Keratinocyte (primary cell): Measurements from ENCODE around the gene CCDC178. TPM values are rescaled to one million over a fixed set of nuclear protein-coding genes. Genes with fewer than 3 reads are reported as not detected.

Experiments
- DNase-seq: peaks from one replicate; pipeline ENCODE4 v3.0.0-alpha.2; 2011; ENCODE audit warnings: low read depth, missing footprints, low spot score
- FAIRE-seq: peaks from 2 replicates; lab custom pipeline; 2011; peaks lifted over from hg19 to GRCh38; lab: Jason Lieb, UNC
- H2AFZ ChIP-seq: 2 replicates; pipeline ENCODE4 v1.6.0; 2012; ENCODE audit warnings: low read length, control low read depth, inconsistent platforms; ENCODE audit not compliant: control insufficient read depth
- H3K27ac ChIP-seq: 2 replicates; pipeline ENCODE4 v1.5.1; 2011; ENCODE audit warnings: low read length; ENCODE audit not compliant: control insufficient read depth, insufficient read depth
- H3K27me3 ChIP-seq: 3 replicates; pipeline ENCODE4 v1.6.0; 2011; ENCODE audit warnings: low read length; ENCODE audit not compliant: control insufficient read depth, insufficient read depth; ENCODE audit errors: extremely low read depth
- H3K36me3 ChIP-seq, 2 experiments: 2 replicates in 1 of 2; 3 replicates in 1 of 2; pipeline ENCODE4 v1.5.1; 2011; ENCODE audit warnings: low read length in 2 of 2, mild to moderate bottlenecking in 1 of 2; ENCODE audit not compliant: control insufficient read depth in 2 of 2, insufficient read depth in 2 of 2; ENCODE audit errors: extremely low read depth in 1 of 2
- H3K4me1 ChIP-seq: 3 replicates; pipeline ENCODE4 v1.5.1; 2011; ENCODE audit warnings: low read length; ENCODE audit not compliant: control insufficient read depth, insufficient read depth; ENCODE audit errors: extremely low read depth
- H3K4me2 ChIP-seq: 3 replicates; pipeline ENCODE4 v1.6.0; 2011; ENCODE audit warnings: low read depth, low read length; ENCODE audit not compliant: control insufficient read depth, insufficient read depth; ENCODE audit errors: extremely low read depth
- H3K4me3 ChIP-seq, 3 experiments: fragments of 200-600 bp in 1 of 3; sonication (generic) in 1 of 3; 2 replicates in 2 of 3; 3 replicates in 1 of 3; pipeline ENCODE4 v1.5.1; 2011 to 2016; ENCODE audit warnings: low read length in 3 of 3, mild to moderate bottlenecking in 3 of 3, control low read depth in 2 of 3, inconsistent platforms in 1 of 3, low read depth in 1 of 3, mixed read lengths in 1 of 3, mixed run types in 1 of 3, moderate library complexity in 1 of 3; ENCODE audit not compliant: control insufficient read depth in 2 of 3, insufficient read depth in 2 of 3; ENCODE audit errors: extremely low read depth in 1 of 3
- H3K79me2 ChIP-seq: 2 replicates; pipeline ENCODE4 v1.6.0; 2012; ENCODE audit warnings: low read length; ENCODE audit not compliant: control insufficient read depth, insufficient read depth
- H3K9ac ChIP-seq: 3 replicates; pipeline ENCODE4 v1.6.0; 2011; ENCODE audit warnings: low read length; ENCODE audit not compliant: control insufficient read depth, insufficient read depth; ENCODE audit errors: extremely low read depth
- H3K9me1 ChIP-seq: 3 replicates; pipeline ENCODE4 v1.6.0; 2011; ENCODE audit warnings: low read length; ENCODE audit not compliant: control insufficient read depth, insufficient read depth; ENCODE audit errors: extremely low read depth
- H3K9me3 ChIP-seq: 2 replicates; pipeline ENCODE4 v1.5.1; 2012; ENCODE audit warnings: low read depth, low read length; ENCODE audit not compliant: control insufficient read depth
- H4K20me1 ChIP-seq: 3 replicates; pipeline ENCODE4 v1.6.0; 2011; ENCODE audit warnings: low read length; ENCODE audit not compliant: control insufficient read depth, insufficient read depth; ENCODE audit errors: extremely low read depth
- EZH2 ChIP-seq: IDR thresholded peaks from one replicate; pipeline ENCODE4 v1.6.1; 2012; ENCODE audit warnings: inconsistent platforms, mild to moderate bottlenecking, low read length, moderate library complexity
- dilution Hi-C: fragments of 300-500 bp; cut with MboI; formaldehyde crosslinking; loops from one replicate; pipeline ENCODE4 v1.7.0; 2020; ENCODE audit warnings: low sequenced_read_pairs; ENCODE audit not compliant: extremely low pct_ligation_motif_present
- polyA plus RNA-seq, 5 experiments: library from polyadenylated mRNA; depleted of rRNA in 3 of 5; stranded (reverse) in 3 of 5; stranded (forward) in 1 of 5; unstranded in 1 of 5; fragments of >200 nt; gene quantifications; 1 replicate in 1 of 5; 2 replicates in 3 of 5; 3 replicates in 1 of 5; pipeline versions ENCODE4 v1.2.1 to v1.2.3, GENCODE V29; 2011 to 2012; ENCODE audit warnings: missing spikeins in 2 of 5, low read depth in 1 of 5, low replicate concordance in 1 of 5
- TF ChIP-seq, protein P1 (sequence below), 3 experiments: IDR thresholded peaks in 1 of 3; conservative IDR thresholded peaks in 1 of 3; optimal IDR thresholded peaks in 1 of 3; 2 replicates in 2 of 3; 3 replicates in 1 of 3; pipeline versions ENCODE3 to v1.5.1; 2011; ENCODE audit warnings: low read length in 3 of 3, mild to moderate bottlenecking in 3 of 3, moderate library complexity in 2 of 3, control low read depth in 1 of 3, inconsistent platforms in 1 of 3; ENCODE audit not compliant: insufficient read depth in 2 of 3; ENCODE audit errors: extremely low read depth in 1 of 3

CCDC178 gene
- polyA plus RNA-seq, 1 donor (not counting 4 experiments of a cell fraction or from before 2014, with no cell fraction given) = 0.14 TPM

DNA sequence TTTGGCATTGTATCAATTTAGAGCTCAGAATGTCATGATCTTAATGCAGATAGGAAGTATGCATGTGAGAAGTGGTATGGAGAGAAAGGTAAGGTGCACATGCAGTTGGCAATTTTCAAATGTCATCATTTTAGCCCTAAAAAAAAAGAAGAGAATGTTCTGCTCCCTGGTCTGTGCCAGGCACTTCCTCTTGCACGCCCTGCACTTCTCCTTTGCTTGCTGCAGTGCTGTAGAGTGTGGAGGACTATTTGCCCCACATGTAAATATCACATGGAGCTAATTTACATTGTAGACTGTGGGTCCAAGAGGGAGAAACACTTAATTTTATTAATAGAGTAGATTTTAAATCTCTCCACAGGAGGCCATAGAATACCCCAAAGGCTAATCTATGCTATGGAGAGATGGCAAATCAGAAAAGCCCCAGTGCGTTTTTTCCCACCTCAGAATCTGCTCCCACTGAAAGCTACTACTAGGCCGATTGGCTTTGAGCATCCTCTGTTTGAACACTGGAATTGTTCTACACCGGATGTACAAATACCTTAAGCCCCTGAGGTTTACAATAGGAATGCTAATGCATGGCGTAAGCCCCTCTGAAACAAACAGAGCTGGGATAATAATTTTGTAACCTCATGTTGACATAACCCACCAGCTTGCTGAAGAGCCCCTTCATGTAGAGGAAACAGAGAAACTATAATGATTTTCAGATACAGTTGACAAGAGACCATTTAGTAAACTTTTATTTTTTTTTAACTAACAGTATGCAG lies 530.5 kb downstream of the CCDC178 start:
- Histone ChIP-seq H2AFZ (no peak overlapping the region), H3K79me2 (no peaks in the 10 kb centered on the region), H4K20me1 (no peaks in the 10 kb centered on the region), H3K9me3 (no peaks in the 10 kb centered on the region), H3K4me1 (peaks cover 11% of the 10 kb centered on the region), H3K27ac (no peak overlapping the region), H3K27me3 (no peaks in the 10 kb centered on the region), H3K4me2 (no peak overlapping the region), H3K9me1 (no peaks in the 10 kb centered on the region), H3K9ac (no peak overlapping the region), H3K4me3 (no peak overlapping the region), H3K36me3 (no peaks in the 10 kb centered on the region)
- dilution Hi-C loops = no loop called here
- TF ChIP-seq EZH2 = no peak
- TF ChIP-seq, protein P1, sequence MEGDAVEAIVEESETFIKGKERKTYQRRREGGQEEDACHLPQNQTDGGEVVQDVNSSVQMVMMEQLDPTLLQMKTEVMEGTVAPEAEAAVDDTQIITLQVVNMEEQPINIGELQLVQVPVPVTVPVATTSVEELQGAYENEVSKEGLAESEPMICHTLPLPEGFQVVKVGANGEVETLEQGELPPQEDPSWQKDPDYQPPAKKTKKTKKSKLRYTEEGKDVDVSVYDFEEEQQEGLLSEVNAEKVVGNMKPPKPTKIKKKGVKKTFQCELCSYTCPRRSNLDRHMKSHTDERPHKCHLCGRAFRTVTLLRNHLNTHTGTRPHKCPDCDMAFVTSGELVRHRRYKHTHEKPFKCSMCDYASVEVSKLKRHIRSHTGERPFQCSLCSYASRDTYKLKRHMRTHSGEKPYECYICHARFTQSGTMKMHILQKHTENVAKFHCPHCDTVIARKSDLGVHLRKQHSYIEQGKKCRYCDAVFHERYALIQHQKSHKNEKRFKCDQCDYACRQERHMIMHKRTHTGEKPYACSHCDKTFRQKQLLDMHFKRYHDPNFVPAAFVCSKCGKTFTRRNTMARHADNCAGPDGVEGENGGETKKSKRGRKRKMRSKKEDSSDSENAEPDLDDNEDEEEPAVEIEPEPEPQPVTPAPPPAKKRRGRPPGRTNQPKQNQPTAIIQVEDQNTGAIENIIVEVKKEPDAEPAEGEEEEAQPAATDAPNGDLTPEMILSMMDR (optimal IDR thresholded peaks at IDR 0.05 in 1 of 3, IDR thresholded peaks at IDR 0.05 in 1 of 3, conservative IDR thresholded peaks at IDR 0.05 in 1 of 3; ENCODE audit: extremely low read depth in 1 of 3, insufficient read depth in 2 of 3, low read length in 3 of 3) = no peak
- DNase-seq (no peak), FAIRE-seq (no peak)

DNA sequence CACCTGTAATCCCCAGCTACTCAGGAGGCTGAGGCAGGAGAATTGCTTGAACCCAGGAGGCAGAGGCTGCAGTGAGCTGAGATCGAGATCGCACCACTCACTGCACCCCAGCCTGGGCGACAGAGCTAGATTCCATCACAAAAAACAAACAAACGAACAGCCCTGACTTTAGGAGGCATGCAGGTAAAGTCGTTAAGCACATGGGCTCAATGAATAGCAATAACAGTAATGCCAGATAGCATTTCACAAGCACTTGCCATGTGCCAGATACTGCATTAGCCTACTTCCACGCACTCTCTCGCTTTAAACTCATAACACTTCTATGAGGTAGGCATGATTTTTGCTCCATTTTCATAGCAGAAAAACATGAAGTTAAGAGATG lies 532.1 kb downstream of the CCDC178 start:
- no peaks in the 10 kb centered on the region for H3K27me3 ChIP-seq
- H2AFZ ChIP-seq = no peak overlapping the region
- no peaks in the 10 kb centered on the region for H3K36me3 ChIP-seq
- dilution Hi-C loops = no loop called here
- FAIRE-seq = no peak
- no peaks in the 10 kb centered on the region for H3K9me3 ChIP-seq
- no peak overlapping the region for H3K4me2 ChIP-seq
- TF ChIP-seq, protein P1 (optimal IDR thresholded peaks at IDR 0.05 in 1 of 3, IDR thresholded peaks at IDR 0.05 in 1 of 3, conservative IDR thresholded peaks at IDR 0.05 in 1 of 3; ENCODE audit: extremely low read depth in 1 of 3, insufficient read depth in 2 of 3, low read length in 3 of 3) = no peak
- TF ChIP-seq EZH2 = no peak
- H3K4me1 ChIP-seq = peaks cover 11% of the 10 kb centered on the region
- H3K9ac ChIP-seq = no peak overlapping the region
- H3K9me1 ChIP-seq = no peaks in the 10 kb centered on the region
- no peak overlapping the region for H3K4me3 ChIP-seq
- no peaks in the 10 kb centered on the region for H4K20me1 ChIP-seq
- H3K79me2 ChIP-seq = no peaks in the 10 kb centered on the region
- no peak overlapping the region for H3K27ac ChIP-seq
- no peak for DNase-seq
